GM20431 (cell line): ENCODE results near the gene PEAK3.

Source experiments
- in situ Hi-C: fragments of 300-500 bp; cut with MseI, MboI; formaldehyde crosslinking; loops from one replicate; pipeline ENCODE4 v1.15.0; 2020; ENCODE audit warnings: low sequenced_read_pairs; ENCODE audit not compliant: unreplicated experiment

Gene PEAK3

DNA sequence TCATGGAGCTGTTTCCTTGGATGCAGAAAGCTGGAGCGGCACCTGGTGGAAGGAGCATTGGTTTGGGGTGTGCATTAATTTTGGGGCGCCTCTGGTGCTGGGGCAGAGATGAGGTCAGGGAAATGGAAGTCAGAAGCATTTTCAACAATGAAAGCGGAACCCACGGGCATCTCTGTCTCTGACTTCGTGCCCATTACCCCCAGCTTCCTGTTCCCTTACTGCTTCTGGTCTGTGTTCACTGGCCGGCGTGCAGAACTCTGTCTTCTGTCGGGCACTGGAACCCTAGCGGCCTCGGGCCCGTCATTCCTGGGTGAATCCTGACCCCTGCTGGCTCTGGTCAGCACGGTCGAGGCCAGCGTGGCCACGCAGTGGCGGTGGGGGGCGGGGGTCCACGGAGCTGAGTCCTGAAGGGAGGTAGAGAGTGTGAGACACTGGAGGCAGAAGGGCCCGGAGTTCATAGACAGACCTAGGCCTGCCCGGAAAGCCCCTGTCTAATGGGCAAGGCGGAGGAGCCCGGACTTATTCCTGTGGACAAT lies 33.9 kb upstream of the PEAK3 start:
- in situ Hi-C loops: no loop called here

DNA sequence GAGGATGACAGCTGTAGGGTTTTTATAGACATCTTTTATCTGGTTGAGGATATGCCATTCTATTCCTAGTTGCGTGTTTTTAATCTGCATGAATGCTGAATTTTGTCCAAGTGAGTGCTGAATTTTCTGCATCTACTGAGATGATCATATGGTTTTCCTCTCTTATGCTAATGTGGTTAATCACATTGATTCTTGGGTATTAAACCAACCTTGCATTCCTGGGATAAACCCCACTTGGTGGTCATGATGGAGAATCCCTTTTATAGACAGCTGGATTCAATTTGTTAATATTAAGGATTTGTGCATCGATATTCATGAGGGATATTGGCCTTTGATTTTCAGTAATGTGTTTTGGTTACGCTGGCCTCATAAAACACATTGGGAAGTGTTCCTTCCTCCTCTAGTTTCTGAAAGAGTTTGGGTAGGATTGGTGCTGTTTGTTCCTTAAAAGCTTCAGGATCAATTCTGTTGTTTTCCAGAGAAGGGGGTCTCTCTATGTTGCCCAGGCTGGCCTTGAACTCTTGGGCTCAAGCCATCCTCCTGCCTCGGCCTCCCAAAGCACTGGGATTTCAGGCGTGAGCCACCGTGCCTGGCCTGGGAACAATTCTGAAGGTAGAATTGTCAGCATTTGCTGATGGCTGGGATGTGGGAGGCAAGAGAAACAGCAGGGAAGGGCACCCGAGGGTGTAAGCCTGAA lies 33.3 kb upstream of the PEAK3 start:
- in situ Hi-C loops: no loop called here

DNA sequence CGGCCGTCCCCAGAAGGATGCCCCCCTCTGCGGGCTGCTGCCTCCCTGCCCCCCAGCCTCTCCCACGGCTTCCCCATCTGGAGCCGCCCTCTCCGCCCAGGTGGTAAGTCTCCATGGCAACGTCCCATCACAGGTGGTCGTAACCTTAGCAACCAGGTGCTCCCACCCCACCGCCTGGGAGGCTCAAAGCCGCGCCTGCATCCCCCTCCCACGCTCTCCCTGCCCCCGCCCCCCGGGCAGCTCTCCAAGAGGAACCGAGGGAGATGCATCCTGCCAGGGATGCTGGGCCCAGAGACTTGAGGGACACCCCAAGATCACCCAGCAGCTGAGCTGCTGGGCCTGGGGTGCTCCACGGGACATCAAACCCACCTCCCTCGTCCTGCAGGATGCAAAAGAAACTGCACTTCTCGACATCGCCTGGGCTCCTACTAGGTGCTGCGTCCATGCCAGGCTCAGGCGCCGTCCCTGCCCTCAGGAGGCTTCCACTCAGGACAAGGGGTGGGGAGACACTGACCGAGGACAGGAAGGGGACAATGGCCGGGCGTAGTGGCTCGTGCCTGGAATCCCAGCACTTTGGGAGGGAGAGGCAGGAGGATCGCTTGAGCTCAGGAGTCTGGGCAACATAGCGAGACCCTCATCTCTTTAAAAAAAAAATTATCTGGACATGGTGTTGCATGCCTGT lies 31.0 kb upstream of the PEAK3 start:
- in situ Hi-C loops: no loop called here

DNA sequence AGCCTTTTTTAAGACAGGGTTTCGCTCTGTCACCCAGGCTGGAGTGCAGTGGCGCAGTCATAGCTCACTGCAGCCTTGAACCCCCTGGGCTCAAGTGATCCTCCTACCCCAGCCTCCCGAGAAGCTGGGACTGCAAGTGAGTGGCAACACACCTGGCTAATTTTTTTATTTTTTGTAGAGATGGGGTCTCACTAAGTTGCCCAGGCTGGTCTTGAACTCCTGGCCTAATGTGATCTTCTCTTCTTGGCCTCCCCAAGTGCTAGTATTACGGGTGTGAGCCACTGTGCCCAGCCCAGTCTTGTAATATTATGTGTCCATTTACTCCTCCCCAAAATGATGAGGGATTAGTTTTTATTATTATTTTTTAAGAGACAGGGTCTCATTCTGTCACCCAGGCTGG lies 29.1 kb upstream of the PEAK3 start:
- in situ Hi-C loops: no loop called here

DNA sequence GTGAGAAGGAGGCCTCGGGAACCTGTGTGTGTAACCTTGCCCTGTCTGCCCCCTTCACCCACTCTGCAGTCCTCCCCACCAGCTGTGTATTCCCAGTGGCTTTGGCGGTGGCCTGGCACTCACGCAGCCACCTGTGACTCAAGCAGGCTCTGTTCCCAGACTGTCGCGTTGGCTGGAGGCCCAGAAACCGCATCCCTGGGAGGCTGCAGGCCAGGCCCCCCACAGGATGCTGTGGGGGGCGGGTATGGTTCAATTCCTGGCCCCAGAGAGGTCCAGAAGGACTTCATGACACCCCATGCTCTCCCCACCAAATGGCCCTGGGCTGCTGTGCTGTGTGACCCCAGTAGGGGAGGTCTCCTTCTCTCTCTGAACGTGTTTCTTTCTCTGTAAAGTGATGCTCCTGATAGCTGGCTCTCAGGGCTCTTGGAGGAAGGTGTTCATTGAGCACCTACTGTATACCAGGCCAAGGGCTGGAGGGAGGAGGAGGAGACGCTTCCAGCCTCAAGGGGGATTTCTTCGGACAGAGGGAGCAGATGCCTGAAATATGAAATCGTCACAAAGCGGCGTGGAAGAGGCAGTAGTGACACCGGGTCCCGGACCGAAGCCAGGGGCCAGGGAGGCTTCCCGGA lies 27.9 kb upstream of the PEAK3 start:
- in situ Hi-C loops: no loop called here

DNA sequence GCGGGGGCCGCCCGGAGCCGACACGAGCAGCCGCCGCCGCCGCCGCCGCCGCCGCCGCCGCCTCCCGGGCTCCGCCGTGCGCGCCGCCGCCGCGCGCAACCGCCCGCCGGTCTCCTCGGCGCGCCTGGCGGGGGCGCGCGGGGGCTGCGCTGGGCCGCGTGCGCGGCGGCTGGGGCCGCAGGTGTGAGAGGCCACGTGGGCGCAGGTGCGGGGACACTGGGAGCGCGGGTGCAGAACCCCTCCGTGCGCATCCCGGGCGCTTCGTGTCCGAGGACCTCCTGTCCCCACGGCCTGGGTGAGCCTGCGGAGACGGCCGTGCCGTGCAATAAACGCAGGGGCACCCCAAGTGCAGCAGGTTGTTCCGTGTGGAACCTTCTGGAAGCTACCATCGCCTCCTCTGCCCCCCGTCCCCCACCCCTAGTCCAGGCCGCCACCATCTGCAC lies 26.2 kb upstream of the PEAK3 start, which contains the start of gene LINGO3:
Gene LINGO3 (minus strand): TSS at position 41 of the 443 bp plus-strand sequence. CDS start 16,378 bp downstream, outside the sequence.
- in situ Hi-C loops: no loop called here

DNA sequence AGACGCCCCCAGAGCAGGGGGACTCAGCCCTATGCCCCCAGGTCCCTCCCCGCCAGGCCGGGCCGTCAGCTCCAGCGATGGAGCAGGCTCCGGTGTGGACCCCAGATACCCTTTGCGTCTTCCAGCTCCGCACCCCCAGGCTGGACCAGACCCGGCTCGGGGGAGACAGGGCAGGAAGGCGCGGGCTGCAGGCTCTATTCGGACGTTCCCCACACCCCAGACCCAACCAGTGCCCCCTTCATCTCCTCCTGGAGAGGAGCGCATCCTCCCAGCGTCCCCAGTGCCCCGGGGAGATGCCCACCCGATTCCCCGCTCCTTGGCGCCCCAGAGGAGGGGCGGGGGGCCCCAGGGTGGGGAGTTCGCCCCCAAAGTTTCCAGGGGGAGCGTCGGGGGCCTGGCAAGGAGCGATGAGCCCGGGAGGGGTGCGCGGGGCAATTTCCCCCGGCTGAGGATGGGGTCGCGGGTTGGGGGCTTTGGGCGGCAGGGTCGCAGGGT lies 25.6 kb upstream of the PEAK3 start:
- in situ Hi-C loops: no loop called here

DNA sequence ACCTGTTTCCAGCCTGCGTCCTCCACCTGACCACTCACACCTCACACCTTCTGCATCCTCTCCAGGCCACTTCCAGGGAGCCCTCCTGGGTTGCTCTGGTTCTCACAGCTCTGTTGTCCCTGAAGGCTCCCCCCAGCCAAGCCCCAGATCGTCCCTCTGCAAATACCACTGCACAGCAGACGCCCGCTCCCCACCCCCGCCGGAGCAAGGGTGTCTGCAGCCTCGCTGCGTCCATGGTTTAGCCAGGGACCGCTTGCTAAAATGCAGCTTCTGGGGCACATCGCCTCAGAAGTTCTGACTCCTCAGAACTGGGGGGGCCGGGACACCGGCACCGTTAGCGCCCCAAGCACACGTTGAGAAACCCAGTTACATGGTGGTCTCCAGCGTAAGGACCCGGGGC lies 25.0 kb upstream of the PEAK3 start:
- in situ Hi-C loops: no loop called here

DNA sequence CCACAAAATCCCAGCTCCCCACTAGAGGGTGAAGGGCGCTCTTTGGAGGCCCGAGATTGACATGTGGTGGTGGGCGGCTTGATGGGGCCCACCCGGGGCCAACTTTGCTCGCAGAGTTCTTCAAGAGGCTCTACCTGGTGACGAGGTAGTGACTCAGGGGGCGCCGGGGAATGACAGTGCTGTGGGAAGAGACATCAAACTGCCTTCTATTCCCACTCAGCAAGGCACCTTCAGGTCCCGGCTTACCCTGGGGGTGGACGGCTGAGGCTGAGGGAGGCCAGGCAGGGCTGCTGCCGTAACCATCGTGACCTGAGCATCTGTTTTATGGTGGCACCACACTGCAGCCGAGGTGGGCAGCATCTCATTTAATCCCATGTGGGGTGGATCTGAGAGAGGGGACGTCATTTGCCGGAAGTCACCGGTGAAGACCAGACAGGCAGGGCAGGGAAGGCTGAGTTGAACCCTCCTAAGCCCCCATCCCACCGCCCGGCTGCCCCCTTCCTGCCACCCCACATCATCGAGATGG lies 24.4 kb upstream of the PEAK3 start:
- in situ Hi-C loops: no loop called here

DNA sequence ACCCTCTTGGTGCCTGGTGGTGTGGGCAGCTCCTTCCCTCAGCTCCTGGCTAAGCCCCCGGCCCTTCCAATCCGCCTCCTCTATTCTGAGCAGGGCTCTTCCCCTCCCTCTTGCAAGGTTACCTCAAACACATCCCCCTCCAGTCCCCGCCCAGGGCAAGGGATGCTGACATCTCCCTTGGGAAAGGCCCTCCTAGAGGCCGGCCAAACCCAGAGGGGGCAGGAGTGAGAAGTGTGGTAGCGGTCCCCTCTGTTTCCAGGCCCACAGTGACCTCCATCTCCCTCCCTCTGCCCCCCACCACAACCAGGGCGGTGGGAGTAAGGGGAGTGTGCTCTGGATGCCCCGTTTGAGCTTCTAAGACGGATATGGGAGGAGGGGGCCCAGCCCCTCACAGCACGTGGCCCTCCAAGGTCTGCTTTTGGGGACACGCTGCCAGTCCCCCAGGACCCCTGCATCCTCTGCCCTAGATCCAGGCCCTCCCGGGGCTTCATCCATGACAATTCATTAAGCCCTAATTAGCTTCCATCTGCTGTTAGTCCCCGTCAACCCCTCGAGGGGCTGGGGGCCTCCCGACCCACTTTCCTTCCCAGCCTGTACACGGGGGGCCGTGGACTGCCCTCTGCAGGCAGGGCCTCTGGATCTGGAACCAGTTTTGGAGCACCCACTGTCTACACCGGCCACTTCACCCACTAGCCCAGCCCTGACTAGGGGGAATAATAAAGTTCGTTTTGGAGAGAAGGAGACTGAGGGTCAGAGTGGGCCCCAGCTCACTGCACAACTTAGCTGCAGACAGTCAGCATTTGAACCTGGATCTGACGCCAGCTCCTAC lies 23.7 kb upstream of the PEAK3 start:
- in situ Hi-C loops: no loop called here

DNA sequence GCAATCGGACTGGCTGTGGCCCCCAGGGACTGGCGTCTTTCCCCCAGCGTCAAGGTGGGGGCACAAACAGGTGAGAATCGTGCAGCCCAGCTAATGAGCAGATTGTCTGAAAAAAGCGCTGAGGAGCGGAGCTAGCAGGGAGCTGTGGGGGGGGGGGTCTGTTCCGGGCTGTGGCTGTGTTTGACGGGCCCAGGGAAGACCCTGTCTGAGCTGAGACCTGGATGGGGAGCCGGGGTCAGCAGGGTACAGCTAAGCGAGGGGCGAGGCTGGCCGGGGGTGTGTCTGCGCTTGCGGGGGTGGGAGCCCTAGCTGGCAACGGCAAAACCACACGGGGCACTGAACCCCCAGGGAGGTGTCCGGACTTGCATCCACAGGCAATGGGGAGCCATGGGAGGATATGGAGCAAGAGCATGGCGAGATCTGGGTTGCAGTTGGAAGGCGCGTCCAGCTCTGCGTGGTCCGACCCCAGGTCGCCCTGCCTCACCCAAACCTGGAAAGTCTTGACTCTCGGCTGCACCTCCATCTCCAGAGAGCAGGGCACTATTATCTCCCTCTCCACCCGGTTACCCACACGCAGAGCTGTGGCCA lies 21.3 kb upstream of the PEAK3 start:
- in situ Hi-C loops: no loop called here

DNA sequence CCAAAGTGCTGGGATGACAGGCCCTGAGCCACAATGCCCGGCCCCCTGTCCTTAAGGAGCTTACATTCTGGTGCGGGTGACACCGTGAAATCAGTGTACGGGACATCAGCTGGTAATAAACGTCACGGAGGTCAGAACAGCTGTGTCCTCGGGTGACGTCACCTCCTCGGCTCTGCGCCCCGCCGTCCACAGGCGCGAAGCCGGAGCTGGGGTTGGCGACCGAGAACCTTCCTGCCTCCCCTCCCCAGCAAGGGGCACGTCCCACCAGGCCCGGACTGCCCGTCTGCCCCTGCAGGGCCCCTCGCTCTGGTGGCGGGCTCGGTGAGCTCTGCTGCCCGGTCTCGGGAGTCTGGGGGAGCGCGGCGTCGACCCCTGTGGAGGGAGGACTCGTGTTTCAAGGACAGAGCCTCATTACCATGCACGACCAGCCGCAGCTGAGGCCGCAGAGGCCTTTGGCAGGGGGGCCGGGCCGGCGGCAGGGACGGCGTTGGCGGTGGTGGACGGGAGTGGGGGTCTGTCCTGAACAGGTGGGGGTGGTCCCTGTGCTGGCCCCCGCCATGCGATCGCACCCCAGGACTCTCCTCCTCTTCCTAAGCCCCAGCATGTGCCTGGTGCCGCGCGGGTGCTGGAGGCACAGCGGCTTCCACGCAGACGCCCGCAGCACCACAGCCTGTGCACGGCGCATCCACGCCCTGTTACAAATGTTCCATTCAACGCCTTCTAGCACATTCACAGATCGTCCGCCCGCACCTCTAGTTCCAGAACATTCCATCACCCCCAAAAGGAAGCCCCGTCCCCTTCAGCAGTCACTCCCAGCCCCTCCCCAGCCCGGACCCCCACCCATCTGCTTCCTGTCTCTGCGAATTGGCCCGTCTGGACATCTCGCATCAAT lies 20.6 kb upstream of the PEAK3 start:
- in situ Hi-C loops: no loop called here

DNA sequence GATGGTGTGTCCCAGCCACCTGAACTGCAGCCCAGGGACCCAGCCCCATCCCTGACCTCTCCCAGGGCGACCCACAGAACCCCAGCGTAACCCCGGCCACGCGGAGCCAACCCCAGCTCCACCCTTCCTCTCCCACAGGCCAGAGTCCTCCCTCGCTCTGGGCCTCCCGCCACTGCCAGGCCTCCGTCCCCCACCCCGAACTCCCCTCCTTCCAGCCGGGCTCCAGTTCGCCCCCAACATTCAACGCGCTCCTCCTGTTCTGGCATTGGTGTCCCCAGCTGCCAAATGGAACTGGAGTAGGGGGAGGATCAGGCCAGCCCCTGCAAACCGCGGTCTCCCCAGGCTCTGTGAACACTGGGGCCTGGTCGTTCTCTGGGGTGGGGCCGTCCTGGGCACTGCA lies 18.6 kb upstream of the PEAK3 start:
- in situ Hi-C loops: no loop called here

DNA sequence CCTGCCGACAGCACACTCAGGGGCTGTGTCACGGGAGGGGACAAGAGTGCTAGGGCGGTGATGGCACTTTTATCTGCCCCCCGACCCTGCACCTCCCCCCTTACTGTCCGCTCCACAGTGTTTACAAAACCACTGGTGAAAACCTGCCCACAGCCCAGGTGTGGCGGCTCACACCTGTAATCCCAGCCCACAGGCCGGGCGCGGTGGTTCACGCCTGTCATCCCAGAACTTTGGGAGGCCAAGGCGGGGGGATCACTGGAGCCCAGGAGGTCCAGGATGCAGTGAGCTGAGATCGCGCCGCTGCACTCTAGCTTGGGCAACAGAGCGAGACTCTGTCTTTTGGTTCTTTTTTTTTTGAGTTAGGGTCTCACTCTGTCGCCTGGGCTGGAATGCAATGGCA lies 14.2 kb upstream of the PEAK3 start:
- in situ Hi-C loops: no loop called here

DNA sequence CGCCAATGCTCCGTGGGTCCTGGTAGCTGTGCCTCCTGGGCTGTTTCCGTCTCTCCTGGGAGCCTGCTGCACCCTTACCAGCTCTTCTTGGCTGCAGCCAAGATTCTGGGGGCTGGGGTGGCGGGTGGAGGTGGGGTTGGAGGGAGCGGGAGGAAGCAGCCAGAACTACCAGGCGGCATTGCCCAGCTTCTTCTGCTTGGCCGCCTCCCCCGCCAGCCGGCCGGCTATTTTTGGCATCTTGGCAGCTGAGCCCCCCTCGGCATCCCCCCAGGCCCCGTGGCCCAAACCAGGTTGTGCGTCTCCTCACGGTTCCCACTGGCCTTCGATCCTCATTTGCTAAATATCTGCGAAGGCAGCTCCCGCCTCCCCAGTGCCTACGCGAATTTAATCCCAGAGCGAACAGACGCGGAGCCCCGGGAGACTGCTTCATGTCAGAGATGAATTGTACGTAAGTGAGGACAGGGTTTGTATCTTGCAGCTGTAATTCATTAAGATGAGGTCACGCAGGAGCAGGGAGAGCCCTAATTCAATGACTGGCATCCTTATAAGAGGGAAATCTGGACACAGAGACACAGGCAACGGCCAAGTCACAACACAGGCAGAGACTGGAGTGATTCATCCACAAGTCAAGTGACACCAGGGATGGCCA lies 12.8 kb upstream of the PEAK3 start:
- in situ Hi-C loops: no loop called here

DNA sequence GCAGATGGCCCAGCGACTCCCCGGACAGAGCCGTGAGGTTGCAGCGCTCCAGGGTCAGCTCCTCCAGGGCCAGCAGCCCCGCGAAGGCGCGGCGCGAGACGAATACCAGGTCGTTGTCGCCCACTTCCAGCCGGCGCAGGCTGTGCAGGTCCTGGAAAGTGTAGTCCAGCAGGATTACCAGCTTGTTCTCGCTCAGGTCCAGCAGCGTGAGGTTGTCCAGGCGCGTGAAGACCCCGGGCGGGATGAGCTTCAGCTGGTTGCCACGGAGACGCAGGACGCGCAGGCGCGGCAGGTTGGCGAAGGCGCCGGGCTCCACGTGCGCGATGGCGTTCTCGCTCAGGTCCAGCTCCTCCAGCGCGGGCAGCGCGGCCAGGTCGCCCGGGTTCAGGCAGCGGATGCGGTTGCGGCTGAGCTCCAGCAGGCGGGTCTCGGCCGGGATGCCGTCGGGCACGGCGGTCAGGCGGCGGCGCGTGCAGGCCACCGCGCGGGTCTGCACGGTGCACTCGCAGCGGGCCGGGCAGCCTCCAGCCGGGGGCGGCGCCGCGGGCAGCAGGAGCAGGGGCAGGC lies 9.3 kb upstream of the PEAK3 start:
- in situ Hi-C loops: no loop called here

DNA sequence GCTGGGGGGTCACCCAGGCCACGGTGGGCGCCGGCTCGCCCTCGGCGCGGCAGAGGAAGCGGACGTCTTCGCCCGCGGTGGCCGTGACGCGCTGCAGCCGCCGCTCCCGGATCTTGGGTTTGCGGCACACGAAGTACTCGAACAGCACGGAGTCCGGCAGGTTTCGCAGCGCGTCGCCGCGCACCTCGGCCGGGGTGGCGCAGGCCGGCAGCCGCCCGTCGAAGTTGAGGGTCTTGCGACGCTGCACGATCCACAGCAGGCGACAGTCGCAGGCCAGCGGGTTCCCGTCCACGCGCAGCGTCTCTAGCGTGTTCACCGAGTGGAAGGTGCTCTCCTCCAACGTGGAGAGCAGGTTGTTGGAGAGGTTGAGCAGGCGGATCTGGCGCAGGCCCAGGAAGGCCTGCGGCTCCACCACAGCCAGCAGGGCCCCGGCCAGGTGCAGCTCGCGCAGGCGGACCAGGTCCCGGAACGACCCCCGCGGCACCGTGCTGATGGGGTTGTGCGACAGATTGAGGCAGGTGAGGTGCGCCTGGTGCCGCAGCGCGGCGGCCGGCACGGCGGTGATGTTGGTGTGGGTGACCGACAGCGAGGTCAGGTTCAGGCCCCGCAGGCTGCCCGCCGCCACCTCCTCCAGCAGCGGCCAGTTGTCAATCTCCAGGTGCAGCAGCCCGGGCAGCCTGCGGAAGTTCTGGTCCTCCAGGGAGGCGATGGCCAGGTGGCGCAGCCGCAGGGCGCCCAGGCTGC lies 8.6 kb upstream of the PEAK3 start:
- in situ Hi-C loops: no loop called here
